GM19324 (cell line): ENCODE results near the gene CCDC57.

Source experiments
- ATAC-seq: cut with Tn5 transposase; IDR thresholded peaks from one replicate; pipeline ENCODE4 v1.9.1; 2021; ENCODE audit warnings: mild to moderate bottlenecking, moderate library complexity; ENCODE audit not compliant: unreplicated experiment, low FRiP score

The CCDC57 gene

GRCh38 chr17:82097919-82098168 lies 114.8 kb downstream of the CCDC57 start:
- ATAC-seq = no peak

- ATAC-seq = peak; percentile 1
Observed at GRCh38 chr17:82097184-82097918, 115.3 kb downstream of the CCDC57 start.

DNA sequence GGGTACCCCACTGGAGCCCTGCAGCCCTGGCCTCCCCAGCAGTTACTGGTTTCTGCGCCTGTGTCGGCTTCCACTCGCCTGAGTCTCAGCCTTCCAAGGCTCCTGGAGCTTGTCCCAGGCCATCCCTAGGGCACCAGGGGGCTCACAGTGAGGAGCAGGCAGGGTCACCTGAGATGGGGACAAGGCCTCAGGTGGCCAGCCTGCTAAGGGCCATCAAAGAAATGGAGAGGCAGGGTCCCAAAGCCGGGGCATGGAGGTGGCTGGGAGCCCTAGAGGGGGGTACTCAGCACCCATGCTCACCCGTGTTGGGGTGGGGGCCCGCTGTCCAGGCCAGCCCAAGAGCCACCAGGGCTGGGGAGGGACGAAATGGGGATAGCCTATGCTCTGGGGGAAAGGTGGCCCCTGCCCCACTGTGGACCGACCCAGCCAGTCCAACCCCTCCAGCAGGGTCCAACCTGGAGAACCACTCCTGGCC lies 115.9 kb downstream of the CCDC57 start:
- ATAC-seq = no peak

- no peak for ATAC-seq
Observed at GRCh38 chr17:82095777-82096708, 116.6 kb downstream of the CCDC57 start.

GRCh38 chr17:82094931-82095776 lies 117.5 kb downstream of the CCDC57 start:
- ATAC-seq = no peak

DNA sequence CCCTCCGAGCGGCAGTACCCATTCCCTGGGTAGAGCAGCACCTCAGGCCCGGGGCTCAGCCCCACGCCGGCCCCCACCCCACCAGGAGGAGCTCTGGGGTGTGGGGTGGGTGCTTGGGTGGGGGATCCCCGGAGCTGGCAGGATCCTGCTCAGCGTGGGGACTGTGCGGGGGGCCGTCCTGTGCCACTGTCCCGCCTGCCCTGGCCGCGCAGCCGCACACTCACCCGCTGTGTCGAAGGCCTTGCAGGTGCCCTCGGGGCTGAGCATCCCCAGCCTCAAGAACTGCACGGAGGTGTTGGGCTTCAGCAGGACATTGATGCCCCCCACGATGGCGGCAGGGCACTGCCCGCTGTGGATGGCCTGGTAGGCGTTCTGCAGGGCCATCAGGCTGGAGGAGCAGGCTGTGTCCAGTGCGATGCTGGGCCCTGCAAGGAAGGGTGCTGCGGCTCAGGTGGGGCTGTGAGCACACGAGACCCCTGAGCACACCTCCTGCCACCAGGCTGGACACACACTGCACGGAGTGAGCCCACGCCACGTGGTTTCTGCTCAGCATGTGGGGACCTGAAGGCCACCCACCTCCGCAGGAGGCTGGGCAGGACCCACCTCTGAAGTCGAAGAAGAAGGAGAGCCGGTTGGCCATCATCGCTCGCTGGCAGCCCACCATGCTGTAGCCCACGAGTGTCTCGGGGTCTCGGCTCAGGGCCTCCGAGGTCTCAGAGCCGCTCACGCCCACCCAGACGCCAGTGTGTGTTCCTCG lies 119.5 kb downstream of the CCDC57 start:
- ATAC-seq = no peak

GRCh38 chr17:82092628-82092994 lies 120.0 kb downstream of the CCDC57 start:
- no peak for ATAC-seq

DNA sequence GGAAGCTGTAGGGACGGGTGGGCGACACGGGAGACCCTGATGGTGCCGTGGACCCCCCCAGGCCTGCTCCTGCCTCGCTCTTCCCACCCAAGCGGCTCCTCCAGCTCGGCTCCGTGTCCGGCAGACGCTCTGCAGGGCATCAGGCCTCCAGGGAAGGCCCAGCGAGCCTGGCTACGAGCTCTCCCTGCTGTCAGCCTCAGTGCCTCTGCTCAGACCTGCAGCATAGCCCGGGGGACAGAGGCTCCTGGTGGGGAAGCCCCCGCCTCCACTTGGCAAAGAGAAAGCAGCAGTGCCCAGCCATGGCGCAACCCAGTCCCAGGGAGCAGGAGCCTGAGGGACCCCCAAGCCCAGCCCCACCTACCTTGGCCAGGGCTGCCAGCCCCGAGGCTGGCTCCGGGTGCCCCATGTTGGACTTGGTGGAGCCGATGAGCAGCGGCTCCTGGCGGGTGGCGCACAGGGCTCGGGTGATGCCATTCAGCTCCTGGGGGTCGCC lies 120.5 kb downstream of the CCDC57 start:
- no peak for ATAC-seq

DNA sequence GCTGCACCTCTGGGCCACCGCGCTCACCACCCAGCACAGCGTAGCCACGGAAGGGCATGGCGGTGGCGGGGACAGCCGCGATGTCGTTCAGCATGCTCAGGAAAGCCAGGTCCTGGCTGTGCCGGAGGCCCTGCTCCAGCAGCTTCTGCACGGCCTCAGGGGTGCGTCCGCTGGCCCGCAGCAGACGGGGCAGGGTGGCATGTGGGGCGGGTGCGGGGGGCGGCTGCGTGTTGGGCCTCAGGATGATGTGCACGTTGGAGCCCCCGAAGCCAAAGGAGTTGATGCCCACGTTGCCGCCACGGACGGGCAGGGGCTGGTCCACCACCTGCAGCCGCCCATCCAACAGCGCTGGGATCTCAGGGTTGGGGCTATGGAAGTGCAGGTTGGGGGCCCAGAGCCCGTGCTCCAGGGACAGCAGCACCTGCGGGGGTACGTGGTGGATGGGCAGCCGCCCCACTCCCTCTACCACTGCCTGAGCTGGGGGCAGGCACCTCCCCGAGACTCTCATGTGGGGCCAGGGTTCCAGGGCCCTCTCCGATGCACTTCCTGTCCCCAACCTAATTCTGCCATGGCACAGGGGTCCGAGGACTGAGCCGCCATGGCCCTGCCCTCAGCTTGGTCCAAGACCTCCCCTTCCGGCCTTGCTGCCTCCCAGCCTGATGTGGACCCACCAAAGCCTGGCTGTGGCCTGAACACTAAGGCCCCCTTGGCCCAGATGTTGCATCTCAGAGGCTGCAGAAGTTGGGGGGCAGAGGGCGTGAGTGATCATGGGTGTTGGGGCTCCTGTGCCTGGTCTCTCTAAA lies 121.2 kb downstream of the CCDC57 start:
- ATAC-seq = no peak

DNA sequence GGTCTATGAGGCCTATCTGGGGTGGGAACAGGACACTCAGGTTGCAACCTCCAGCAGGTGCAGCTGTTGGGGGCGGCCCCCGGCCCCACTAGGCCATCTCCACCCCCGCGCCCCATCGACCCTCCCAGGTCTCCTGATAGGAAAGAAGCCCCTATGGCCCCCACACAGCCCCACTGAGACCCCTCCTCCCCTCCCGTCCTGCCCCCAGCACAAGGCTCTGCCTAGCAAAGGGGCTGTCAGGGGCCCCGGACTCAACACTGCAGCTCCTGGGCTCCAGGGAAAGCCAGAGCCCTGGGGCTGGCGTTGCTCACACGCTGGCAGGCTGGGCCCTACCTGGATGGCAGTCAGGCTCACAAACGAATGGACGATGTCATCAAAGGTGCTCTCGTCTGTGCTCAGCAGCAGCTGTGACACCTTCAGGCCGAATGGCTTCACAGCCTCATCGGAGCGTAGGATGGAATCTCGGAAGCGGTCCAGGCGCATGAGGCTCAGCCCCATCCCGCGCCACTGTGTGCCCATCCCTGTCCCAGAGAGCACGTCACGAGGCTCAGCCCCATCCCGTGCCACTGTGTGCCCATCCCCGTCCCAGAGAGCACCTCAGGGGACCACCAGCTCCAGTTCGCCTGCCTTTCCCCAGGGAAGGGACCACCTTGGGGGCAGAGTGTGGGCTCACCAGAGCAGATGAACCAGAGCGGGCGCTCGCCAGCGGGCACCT lies 121.9 kb downstream of the CCDC57 start:
- ATAC-seq = no peak

GRCh38 chr17:82089723-82090548 lies 122.7 kb downstream of the CCDC57 start:
- no peak for ATAC-seq

DNA sequence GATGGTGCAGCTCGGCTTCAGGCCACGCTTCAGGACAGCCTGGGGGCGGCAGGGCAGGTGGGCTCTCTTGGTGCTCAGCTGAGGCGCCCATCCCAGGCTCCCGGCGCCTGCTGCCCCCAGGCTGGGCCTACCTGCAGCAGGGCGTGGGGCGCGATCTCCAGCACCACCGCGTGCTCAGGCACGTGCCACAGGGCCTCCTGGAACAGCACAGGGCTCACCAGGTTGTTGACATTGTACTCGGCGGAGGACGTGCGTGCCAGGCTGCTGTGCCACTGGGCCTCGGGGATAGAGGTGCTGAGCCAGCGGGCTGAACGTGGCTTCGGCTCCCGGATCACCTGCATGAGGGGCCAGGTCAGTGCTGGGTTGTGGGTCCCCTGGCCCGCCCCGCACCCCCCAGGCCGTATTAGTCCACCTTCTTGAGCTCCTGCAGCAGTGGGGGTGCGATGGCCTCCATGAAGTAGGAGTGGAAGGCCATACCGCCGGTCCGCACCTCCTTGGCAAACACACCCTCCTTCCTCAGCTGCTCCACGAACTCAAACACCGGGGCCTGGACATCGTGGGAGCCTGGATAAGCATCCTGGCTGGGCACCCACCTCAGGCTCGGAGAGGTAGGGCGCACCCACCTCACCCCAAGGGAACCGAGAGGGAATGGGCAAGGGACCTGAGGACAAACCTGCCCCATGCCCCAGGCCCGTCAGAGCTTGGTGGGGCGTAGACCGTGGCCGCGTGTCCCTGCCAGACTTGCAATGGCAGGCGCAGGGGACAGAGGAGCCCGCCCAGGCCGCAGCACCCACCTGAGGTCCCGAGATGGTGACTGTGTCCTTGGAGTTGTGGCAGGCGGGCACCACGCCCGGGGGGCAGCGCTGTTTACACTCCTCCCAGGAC lies 123.6 kb downstream of the CCDC57 start:
- no peak for ATAC-seq

GRCh38 chr17:82087961-82088837 lies 124.4 kb downstream of the CCDC57 start:
- ATAC-seq = no peak

DNA sequence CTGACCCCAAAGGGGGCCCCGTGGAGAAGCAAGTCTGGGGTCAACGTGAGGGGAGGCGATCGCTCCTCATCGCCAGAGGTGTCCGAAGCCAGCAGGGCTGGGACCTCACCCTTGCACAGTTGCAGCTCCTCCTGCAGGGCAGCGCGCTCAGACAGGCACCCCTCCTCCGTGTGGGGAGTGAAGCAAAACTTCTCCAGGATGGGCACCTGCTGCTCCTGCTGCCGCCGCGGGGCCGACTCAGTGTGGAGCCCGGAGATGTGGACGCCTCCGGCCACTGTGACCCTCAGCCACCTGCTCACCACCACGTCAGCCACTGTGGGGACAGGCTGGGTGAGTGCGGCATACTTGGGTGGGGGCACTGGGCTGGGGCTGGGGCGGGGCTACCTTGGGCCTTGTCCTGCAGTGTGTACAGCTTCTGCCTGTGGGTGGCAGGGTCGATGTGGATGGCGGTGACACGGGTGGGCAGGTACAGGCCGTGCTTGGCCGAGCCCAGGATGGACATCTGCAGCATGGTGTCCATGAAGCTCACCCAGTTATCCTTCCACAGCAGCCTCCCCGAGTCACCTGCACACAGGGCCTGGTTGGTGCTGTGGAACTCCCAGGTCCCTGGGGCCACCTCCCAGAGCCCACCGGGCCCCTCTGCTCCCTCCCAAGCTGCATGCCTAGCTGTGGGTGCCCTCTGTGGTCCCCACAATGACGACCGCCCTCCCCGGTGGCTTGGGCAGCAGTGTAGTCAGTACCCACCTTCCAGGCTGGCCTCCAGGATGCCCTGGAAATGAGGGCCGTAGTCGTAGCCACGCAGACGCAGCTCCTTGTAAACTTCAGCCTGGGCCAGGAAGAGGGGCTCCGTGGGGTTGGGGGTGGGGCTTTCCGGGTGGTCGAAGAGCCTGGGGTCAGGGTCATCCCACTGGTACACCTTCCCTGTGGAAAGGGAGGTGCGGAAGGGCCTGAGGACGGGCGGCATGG lies 125.4 kb downstream of the CCDC57 start:
- no peak for ATAC-seq
